NK-92 (cell line): ENCODE measurements around the gene MCCD1.
"Not testable (repeated sequence)": the region's sequence is repeated elsewhere in the genome, so short reads cannot be mapped to it uniquely, and the experiment has no call there.

Experiments
- DNase-seq: peaks from one replicate; lab custom pipeline; 2025; ENCODE audit not compliant: unreplicated experiment; lab: John Stamatoyannopoulos, UW

MCCD1 gene, protein sequence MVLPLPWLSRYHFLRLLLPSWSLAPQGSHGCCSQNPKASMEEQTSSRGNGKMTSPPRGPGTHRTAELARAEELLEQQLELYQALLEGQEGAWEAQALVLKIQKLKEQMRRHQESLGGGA

GRCh38 chr6:31528821-31529328 lies at the start of gene MCCD1:
Gene MCCD1 (plus strand): TSS chr6:31528962. CDS start chr6:31529015, 53 bp downstream.
- DNase-seq = no peak

- no peak for DNase-seq
These were observed 49.4 kb upstream of the MCCD1 start for GRCh38 chr6:31479151-31479932.

GRCh38 chr6:31479933-31480535 lies 48.7 kb upstream of the MCCD1 start:
- DNase-seq = no peak

DNA sequence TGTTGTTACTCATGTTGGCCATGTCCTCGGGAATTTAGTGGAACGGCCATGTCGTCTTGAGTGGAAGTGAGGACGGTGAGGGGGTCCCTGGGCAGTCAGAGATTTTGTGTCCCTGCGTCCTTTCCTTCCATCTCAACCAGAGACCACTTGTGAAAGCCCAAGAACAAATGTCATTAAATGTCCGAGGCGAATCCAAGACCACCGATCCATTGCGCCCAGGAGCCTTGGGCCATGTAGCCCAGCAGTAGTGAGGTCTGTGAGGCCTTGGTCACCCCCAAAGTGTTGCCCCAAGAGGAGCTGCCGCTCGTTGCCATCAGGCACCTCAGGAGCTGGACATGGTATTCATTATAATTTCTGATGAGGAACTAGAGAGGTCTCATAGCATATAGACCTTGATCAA lies 48.2 kb upstream of the MCCD1 start:
- DNase-seq = no peak

- no peak for DNase-seq
These were observed 45.4 kb upstream of the MCCD1 start for GRCh38 chr6:31483392-31483791.

GRCh38 chr6:31485055-31485454 lies 43.7 kb upstream of the MCCD1 start:
- no peak for DNase-seq

GRCh38 chr6:31486065-31486837 lies 42.5 kb upstream of the MCCD1 start:
- DNase-seq = not testable (repeated sequence)

GRCh38 chr6:31487674-31488073 lies 41.1 kb upstream of the MCCD1 start:
- not testable (repeated sequence) for DNase-seq

DNA sequence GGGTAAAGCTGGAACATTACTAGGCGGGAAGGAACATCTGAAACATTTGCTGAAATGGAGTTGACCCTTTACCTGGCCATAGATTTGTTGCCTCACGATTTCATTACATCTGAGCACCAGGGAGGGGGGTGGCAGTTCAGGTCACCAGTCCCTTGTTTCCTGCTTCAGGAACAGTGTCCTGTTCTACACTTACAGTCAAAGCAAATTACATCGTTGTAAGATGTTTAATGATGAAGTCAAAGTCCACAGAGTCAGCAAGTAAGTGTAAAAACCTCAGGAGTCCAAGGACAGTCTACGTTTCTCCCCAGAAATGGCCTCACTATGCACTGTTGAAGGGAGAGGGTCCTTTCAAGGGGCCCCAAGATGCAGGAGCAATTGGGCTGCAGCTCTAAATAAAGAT lies 39.7 kb upstream of the MCCD1 start:
- no peak for DNase-seq

- DNase-seq = no peak
These were observed 38.5 kb upstream of the MCCD1 start for GRCh38 chr6:31490115-31490873.

- DNase-seq = not testable (repeated sequence)
These were observed 35.2 kb upstream of the MCCD1 start for GRCh38 chr6:31493550-31493874.

- DNase-seq = no peak
These were observed 34.7 kb upstream of the MCCD1 start for GRCh38 chr6:31493875-31494694.

- no peak for DNase-seq
These were observed 33.2 kb upstream of the MCCD1 start for GRCh38 chr6:31495580-31495979.

DNA sequence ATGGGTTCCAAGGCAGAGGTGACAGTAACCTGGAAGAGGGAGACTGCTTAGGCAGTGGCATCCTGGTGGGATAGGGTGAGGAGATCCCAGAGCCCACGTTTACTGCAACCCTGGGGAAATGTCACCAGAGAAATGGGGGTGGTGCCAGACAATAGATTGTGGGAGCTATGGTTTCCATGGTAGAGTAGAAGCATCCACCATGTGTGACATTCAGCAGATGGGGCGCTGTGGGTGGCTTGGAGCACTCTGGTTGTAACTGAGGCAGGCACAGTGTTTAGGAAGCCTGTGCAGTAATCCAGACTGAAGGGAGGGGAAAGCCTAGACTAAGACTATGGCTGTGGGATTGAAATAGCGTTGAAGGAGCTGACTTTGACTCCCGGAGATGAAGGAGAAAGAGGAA lies 31.9 kb upstream of the MCCD1 start:
- DNase-seq = not testable (repeated sequence)

- peak; percentile 54 for DNase-seq
These were observed 31.0 kb upstream of the MCCD1 start, which contains the start of gene MICB for GRCh38 chr6:31497531-31498476. Gene MICB (plus strand): TSS chr6:31498145. CDS start chr6:31498194, 49 bp downstream.

GRCh38 chr6:31498748-31499147 lies 30.0 kb upstream of the MCCD1 start:
- DNase-seq = no peak

DNA sequence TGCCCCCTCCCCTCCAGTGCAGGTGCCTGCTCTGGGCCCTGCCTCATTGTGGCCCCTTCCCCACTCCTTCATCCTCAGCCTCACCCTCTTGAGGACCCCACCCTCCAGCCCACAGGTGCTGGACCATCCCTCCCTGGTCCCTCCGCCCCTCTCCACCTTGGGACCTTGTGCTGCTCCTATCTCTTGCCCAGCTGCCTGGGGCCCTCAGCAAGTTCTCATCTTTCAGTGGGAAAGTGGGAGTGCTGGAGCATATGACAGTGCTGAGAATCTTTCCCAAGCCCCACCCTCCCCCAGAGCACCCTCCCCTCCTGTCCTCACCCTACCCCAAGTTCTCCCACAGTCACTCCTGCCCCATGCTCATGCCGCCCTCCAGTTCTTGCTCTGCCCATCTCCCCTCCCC lies 29.1 kb upstream of the MCCD1 start:
- DNase-seq = not testable (repeated sequence)

DNA sequence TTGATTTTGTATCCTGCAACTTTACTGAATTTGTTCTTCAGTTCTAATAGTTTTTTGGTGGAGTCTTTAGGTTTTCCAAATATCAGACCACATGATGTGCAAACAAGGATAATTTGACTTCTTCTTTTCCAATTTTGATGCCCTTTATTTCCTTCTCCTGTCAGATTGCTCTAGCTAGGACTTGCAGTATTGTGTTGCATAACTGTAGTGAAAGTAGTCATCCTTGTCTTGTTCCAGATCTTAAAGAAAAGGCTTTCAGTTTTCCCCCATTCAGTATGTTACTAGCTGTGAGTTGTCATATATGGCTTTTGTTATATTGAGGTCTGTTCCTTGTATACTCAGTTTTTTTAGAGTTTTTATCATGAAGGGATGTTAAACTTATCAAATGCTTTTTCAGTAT lies 26.2 kb upstream of the MCCD1 start:
- DNase-seq = no peak

- DNase-seq = not testable (repeated sequence)
These were observed 19.7 kb upstream of the MCCD1 start for GRCh38 chr6:31509036-31509435.
